Keratinocyte (primary cell): ENCODE measurements around the gene LGALS12. TPM values are rescaled to one million over a fixed set of nuclear protein-coding genes. Genes with fewer than 3 reads are reported as not detected.
A peak's percentile ranks its signal among the peaks of the same experiment; 100 is the strongest.

Experiments used
- DNase-seq: peaks from one replicate; pipeline ENCODE4 v3.0.0-alpha.2; 2011; ENCODE audit warnings: low read depth, missing footprints, low spot score
- FAIRE-seq: peaks from 2 replicates; lab custom pipeline; 2011; peaks lifted over from hg19 to GRCh38; lab: Jason Lieb, UNC
- H2AFZ ChIP-seq: 2 replicates; pipeline ENCODE4 v1.6.0; 2012; ENCODE audit warnings: low read length, control low read depth, inconsistent platforms; ENCODE audit not compliant: control insufficient read depth
- H3K27ac ChIP-seq: 2 replicates; pipeline ENCODE4 v1.5.1; 2011; ENCODE audit warnings: low read length; ENCODE audit not compliant: control insufficient read depth, insufficient read depth
- H3K27me3 ChIP-seq: 3 replicates; pipeline ENCODE4 v1.6.0; 2011; ENCODE audit warnings: low read length; ENCODE audit not compliant: control insufficient read depth, insufficient read depth; ENCODE audit errors: extremely low read depth
- H3K36me3 ChIP-seq, 2 experiments: 2 replicates in 1 of 2; 3 replicates in 1 of 2; pipeline ENCODE4 v1.5.1; 2011; ENCODE audit warnings: low read length in 2 of 2, mild to moderate bottlenecking in 1 of 2; ENCODE audit not compliant: control insufficient read depth in 2 of 2, insufficient read depth in 2 of 2; ENCODE audit errors: extremely low read depth in 1 of 2
- H3K4me1 ChIP-seq: 3 replicates; pipeline ENCODE4 v1.5.1; 2011; ENCODE audit warnings: low read length; ENCODE audit not compliant: control insufficient read depth, insufficient read depth; ENCODE audit errors: extremely low read depth
- H3K4me2 ChIP-seq: 3 replicates; pipeline ENCODE4 v1.6.0; 2011; ENCODE audit warnings: low read depth, low read length; ENCODE audit not compliant: control insufficient read depth, insufficient read depth; ENCODE audit errors: extremely low read depth
- H3K4me3 ChIP-seq, 3 experiments: fragments of 200-600 bp in 1 of 3; sonication (generic) in 1 of 3; 2 replicates in 2 of 3; 3 replicates in 1 of 3; pipeline ENCODE4 v1.5.1; 2011 to 2016; ENCODE audit warnings: low read length in 3 of 3, mild to moderate bottlenecking in 3 of 3, control low read depth in 2 of 3, inconsistent platforms in 1 of 3, low read depth in 1 of 3, mixed read lengths in 1 of 3, mixed run types in 1 of 3, moderate library complexity in 1 of 3; ENCODE audit not compliant: control insufficient read depth in 2 of 3, insufficient read depth in 2 of 3; ENCODE audit errors: extremely low read depth in 1 of 3
- H3K79me2 ChIP-seq: 2 replicates; pipeline ENCODE4 v1.6.0; 2012; ENCODE audit warnings: low read length; ENCODE audit not compliant: control insufficient read depth, insufficient read depth
- H3K9ac ChIP-seq: 3 replicates; pipeline ENCODE4 v1.6.0; 2011; ENCODE audit warnings: low read length; ENCODE audit not compliant: control insufficient read depth, insufficient read depth; ENCODE audit errors: extremely low read depth
- H3K9me1 ChIP-seq: 3 replicates; pipeline ENCODE4 v1.6.0; 2011; ENCODE audit warnings: low read length; ENCODE audit not compliant: control insufficient read depth, insufficient read depth; ENCODE audit errors: extremely low read depth
- H3K9me3 ChIP-seq: 2 replicates; pipeline ENCODE4 v1.5.1; 2012; ENCODE audit warnings: low read depth, low read length; ENCODE audit not compliant: control insufficient read depth
- H4K20me1 ChIP-seq: 3 replicates; pipeline ENCODE4 v1.6.0; 2011; ENCODE audit warnings: low read length; ENCODE audit not compliant: control insufficient read depth, insufficient read depth; ENCODE audit errors: extremely low read depth
- EZH2 ChIP-seq: IDR thresholded peaks from one replicate; pipeline ENCODE4 v1.6.1; 2012; ENCODE audit warnings: inconsistent platforms, mild to moderate bottlenecking, low read length, moderate library complexity
- dilution Hi-C: fragments of 300-500 bp; cut with MboI; formaldehyde crosslinking; loops from one replicate; pipeline ENCODE4 v1.7.0; 2020; ENCODE audit warnings: low sequenced_read_pairs; ENCODE audit not compliant: extremely low pct_ligation_motif_present
- polyA plus RNA-seq, 5 experiments: library from polyadenylated mRNA; depleted of rRNA in 3 of 5; stranded (reverse) in 3 of 5; stranded (forward) in 1 of 5; unstranded in 1 of 5; fragments of >200 nt; gene quantifications; 1 replicate in 1 of 5; 2 replicates in 3 of 5; 3 replicates in 1 of 5; pipeline versions ENCODE4 v1.2.1 to v1.2.3, GENCODE V29; 2011 to 2012; ENCODE audit warnings: missing spikeins in 2 of 5, low read depth in 1 of 5, low replicate concordance in 1 of 5
- TF ChIP-seq, protein P1 (sequence below), 3 experiments: IDR thresholded peaks in 1 of 3; conservative IDR thresholded peaks in 1 of 3; optimal IDR thresholded peaks in 1 of 3; 2 replicates in 2 of 3; 3 replicates in 1 of 3; pipeline versions ENCODE3 to v1.5.1; 2011; ENCODE audit warnings: low read length in 3 of 3, mild to moderate bottlenecking in 3 of 3, moderate library complexity in 2 of 3, control low read depth in 1 of 3, inconsistent platforms in 1 of 3; ENCODE audit not compliant: insufficient read depth in 2 of 3; ENCODE audit errors: extremely low read depth in 1 of 3

Gene LGALS12
- polyA plus RNA-seq, 1 donor (not counting 4 experiments of a cell fraction or from before 2014, with no cell fraction given) = not detected

DNA sequence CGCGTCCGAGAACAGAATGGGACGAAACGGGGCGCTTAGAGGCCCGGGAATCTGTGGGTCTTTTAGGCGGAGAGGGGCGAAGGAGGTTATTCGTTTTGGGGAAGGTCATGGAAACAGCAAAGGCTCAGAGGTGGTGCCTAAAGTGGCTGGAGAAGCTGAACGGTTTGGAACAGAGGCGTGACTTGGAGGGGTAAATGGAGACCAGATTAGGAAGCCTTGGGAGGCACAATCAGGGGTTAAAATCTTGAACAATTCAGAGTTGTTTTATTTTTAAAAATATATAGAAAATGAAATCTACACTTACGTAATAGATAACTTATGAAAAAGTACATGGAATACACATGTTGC is 14.7 kb upstream of the LGALS12 start:
- H3K4me3 ChIP-seq = peak overlapping the region; percentile 2 to 57 (median 40)
- H3K9ac ChIP-seq = no peak overlapping the region
- dilution Hi-C loops = no loop called here
- H3K9me1 ChIP-seq = no peaks in the 10 kb centered on the region
- FAIRE-seq (no peak), DNase-seq (no peak)
- H3K4me1 ChIP-seq = peaks cover 5% of the 10 kb centered on the region
- no peak overlapping the region for H3K27ac ChIP-seq
- H3K27me3 ChIP-seq = peaks cover 39% of the 10 kb centered on the region
- no peaks in the 10 kb centered on the region for H3K9me3 ChIP-seq
- H4K20me1 ChIP-seq = no peaks in the 10 kb centered on the region
- H2AFZ ChIP-seq = peak overlapping the region; percentile 36
- no peaks in the 10 kb centered on the region for H3K36me3 ChIP-seq
- TF ChIP-seq, protein P1, sequence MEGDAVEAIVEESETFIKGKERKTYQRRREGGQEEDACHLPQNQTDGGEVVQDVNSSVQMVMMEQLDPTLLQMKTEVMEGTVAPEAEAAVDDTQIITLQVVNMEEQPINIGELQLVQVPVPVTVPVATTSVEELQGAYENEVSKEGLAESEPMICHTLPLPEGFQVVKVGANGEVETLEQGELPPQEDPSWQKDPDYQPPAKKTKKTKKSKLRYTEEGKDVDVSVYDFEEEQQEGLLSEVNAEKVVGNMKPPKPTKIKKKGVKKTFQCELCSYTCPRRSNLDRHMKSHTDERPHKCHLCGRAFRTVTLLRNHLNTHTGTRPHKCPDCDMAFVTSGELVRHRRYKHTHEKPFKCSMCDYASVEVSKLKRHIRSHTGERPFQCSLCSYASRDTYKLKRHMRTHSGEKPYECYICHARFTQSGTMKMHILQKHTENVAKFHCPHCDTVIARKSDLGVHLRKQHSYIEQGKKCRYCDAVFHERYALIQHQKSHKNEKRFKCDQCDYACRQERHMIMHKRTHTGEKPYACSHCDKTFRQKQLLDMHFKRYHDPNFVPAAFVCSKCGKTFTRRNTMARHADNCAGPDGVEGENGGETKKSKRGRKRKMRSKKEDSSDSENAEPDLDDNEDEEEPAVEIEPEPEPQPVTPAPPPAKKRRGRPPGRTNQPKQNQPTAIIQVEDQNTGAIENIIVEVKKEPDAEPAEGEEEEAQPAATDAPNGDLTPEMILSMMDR (optimal IDR thresholded peaks at IDR 0.05 in 1 of 3, IDR thresholded peaks at IDR 0.05 in 1 of 3, conservative IDR thresholded peaks at IDR 0.05 in 1 of 3; ENCODE audit: extremely low read depth in 1 of 3, insufficient read depth in 2 of 3, low read length in 3 of 3) = no peak
- peak overlapping the region; percentile 86 for H3K4me2 ChIP-seq
- H3K79me2 ChIP-seq = no peaks in the 10 kb centered on the region

DNA sequence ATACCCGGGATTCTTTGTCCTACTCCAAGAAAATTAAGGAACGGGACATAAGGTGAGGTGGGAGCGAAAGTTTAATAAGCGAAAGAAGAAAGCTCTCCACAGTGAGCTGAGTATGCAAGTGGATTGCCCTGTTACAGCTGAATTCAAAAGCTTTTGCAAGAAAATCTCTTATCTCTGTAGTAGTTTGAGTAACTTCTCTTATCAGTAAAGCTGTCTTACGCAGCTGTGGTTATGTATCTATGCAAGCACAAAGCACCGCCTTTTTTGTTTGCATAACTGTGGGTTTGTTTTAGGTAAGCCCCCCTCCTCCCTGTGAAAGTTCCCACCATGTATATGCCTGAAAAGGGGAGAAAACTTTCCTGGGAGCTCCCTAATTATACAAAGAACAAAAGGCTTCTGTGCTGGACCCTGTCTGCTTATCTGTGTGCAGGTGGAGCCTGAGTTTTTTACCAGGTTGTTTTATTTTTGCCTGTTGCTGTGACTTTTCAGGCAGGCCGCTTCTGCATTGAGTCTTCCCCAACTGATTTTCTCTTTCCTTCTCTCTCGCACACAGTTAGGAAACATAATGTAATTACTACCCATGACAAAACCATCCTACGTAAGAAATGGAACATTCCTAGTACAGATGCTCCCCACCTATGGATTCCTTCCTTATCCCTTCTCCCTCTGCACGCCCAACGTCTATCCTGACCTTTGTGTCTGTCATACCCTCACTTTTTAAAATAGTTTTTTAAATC is 14.1 kb upstream of the LGALS12 start:
- TF ChIP-seq, protein P1 (optimal IDR thresholded peaks at IDR 0.05 in 1 of 3, IDR thresholded peaks at IDR 0.05 in 1 of 3, conservative IDR thresholded peaks at IDR 0.05 in 1 of 3; ENCODE audit: extremely low read depth in 1 of 3, insufficient read depth in 2 of 3, low read length in 3 of 3) = no peak
- no peak for TF ChIP-seq EZH2
- Histone ChIP-seq H3K4me1 (peaks cover 5% of the 10 kb centered on the region), H3K9ac (no peak overlapping the region), H3K4me2 (peak overlapping the region; percentile 86), H3K9me1 (no peaks in the 10 kb centered on the region), H3K36me3 (no peaks in the 10 kb centered on the region), H3K9me3 (no peaks in the 10 kb centered on the region), H3K4me3 (no peak overlapping the region), H3K79me2 (no peaks in the 10 kb centered on the region), H3K27ac (no peak overlapping the region), H3K27me3 (peaks cover 39% of the 10 kb centered on the region), H2AFZ (no peak overlapping the region), H4K20me1 (no peaks in the 10 kb centered on the region)
- dilution Hi-C loops = no loop called here
- DNase-seq (no peak), FAIRE-seq (no peak)
